ENCODE results near the gene PROKR2. TPM values are rescaled to one million over a fixed set of nuclear protein-coding genes. Genes with fewer than 3 reads are reported as not detected.

PROKR2 gene
- total and polyA plus RNA-seq, 2 experiments from 2014 or later, result not detected

- Histone ChIP-seq H3K27me3 (replicated peaks; ENCODE audit: insufficient read depth) (no peaks in the 10 kb centered on the region), H3K79me2 (ENCODE audit: insufficient read depth) (no peaks in the 10 kb centered on the region), H4K20me1 (ENCODE audit: insufficient read depth) (no peaks in the 10 kb centered on the region), H3K4me3 (no peak overlapping the region), H3F3A (ENCODE audit: insufficient read depth) (peaks cover 16% of the 10 kb centered on the region), H2AFZ (no peak overlapping the region), H3K9ac (no peak overlapping the region), H3K36me3 (ENCODE audit: low read depth) (no peaks in the 10 kb centered on the region), H3K4me2 (ENCODE audit: unreplicated experiment) (peak overlapping the region; percentile 7), H3K4me1 (ENCODE audit: insufficient read depth) (peaks cover 18% of the 10 kb centered on the region), H3K9me2 (ENCODE audit: insufficient read depth) (no peaks in the 10 kb centered on the region), H3K27ac (peak overlapping the region; percentile 47), H3K9me3 (ENCODE audit: low read depth) (no peaks in the 10 kb centered on the region)
- in situ Hi-C loops (cut with MboI), result no loop called here
- TF ChIP-seq EZH2 (IDR thresholded peaks at IDR 0.05; ENCODE audit: insufficient read depth, poor library complexity, severe bottlenecking) (no peak), EZH2phosphoT487 (IDR thresholded peaks at IDR 0.05; ENCODE audit: insufficient read depth, low read depth) (no peak)
- WGBS, 2 experiments (ENCODE audit: low coverage in 1 of 2, low lambda C conversion rate in 2 of 2, missing lambda C conversion rate in 2 of 2), result 40 to 62% methylated on average over 4 of the region's 4 CpGs
- DNase-seq, result peak; percentile 87
Measured at GRCh38 chr20:5353624-5354496, 37.1 kb upstream of the PROKR2 start.

GRCh38 chr20:5349448-5349847, 32.7 kb upstream of the PROKR2 start:
- no peak overlapping the region for H2AFZ ChIP-seq
- H3K4me1 ChIP-seq (ENCODE audit: insufficient read depth), result peaks cover 15% of the 10 kb centered on the region
- peaks cover 11% of the 10 kb centered on the region for H3F3A ChIP-seq (ENCODE audit: insufficient read depth)
- 71 to 75% methylated on average over 4 of the region's 4 CpGs for WGBS, 2 experiments (ENCODE audit: low coverage in 1 of 2, low lambda C conversion rate in 2 of 2, missing lambda C conversion rate in 2 of 2)
- in situ Hi-C loops (cut with MboI), result no loop called here
- H4K20me1 ChIP-seq (ENCODE audit: insufficient read depth), result no peaks in the 10 kb centered on the region
- H3K27me3 ChIP-seq (replicated peaks; ENCODE audit: insufficient read depth), result no peaks in the 10 kb centered on the region
- H3K9ac ChIP-seq, result no peak overlapping the region
- H3K9me2 ChIP-seq (ENCODE audit: insufficient read depth), result no peaks in the 10 kb centered on the region
- H3K36me3 ChIP-seq (ENCODE audit: low read depth), result no peaks in the 10 kb centered on the region
- peak; percentile 24 for DNase-seq
- no peak overlapping the region for H3K27ac ChIP-seq
- no peak for TF ChIP-seq EZH2phosphoT487 (IDR thresholded peaks at IDR 0.05; ENCODE audit: insufficient read depth, low read depth)
- TF ChIP-seq EZH2 (IDR thresholded peaks at IDR 0.05; ENCODE audit: insufficient read depth, poor library complexity, severe bottlenecking), result no peak
- no peaks in the 10 kb centered on the region for H3K9me3 ChIP-seq (ENCODE audit: low read depth)
- H3K79me2 ChIP-seq (ENCODE audit: insufficient read depth), result no peaks in the 10 kb centered on the region
- H3K4me2 ChIP-seq (ENCODE audit: unreplicated experiment), result no peak overlapping the region
- no peak overlapping the region for H3K4me3 ChIP-seq

GRCh38 chr20:5342021-5342420, 25.3 kb upstream of the PROKR2 start:
- no peaks in the 10 kb centered on the region for H3K36me3 ChIP-seq (ENCODE audit: low read depth)
- H3F3A ChIP-seq (ENCODE audit: insufficient read depth), result no peaks in the 10 kb centered on the region
- DNase-seq, result no peak
- TF ChIP-seq EZH2phosphoT487 (IDR thresholded peaks at IDR 0.05; ENCODE audit: insufficient read depth, low read depth), result no peak
- no peak for TF ChIP-seq EZH2 (IDR thresholded peaks at IDR 0.05; ENCODE audit: insufficient read depth, poor library complexity, severe bottlenecking)
- no peaks in the 10 kb centered on the region for H3K79me2 ChIP-seq (ENCODE audit: insufficient read depth)
- H3K4me3 ChIP-seq, result no peak overlapping the region
- no peaks in the 10 kb centered on the region for H3K9me2 ChIP-seq (ENCODE audit: insufficient read depth)
- H3K9me3 ChIP-seq (ENCODE audit: low read depth), result no peaks in the 10 kb centered on the region
- H3K4me1 ChIP-seq (ENCODE audit: insufficient read depth), result no peaks in the 10 kb centered on the region
- no peaks in the 10 kb centered on the region for H3K27me3 ChIP-seq (replicated peaks; ENCODE audit: insufficient read depth)
- H4K20me1 ChIP-seq (ENCODE audit: insufficient read depth), result no peaks in the 10 kb centered on the region
- in situ Hi-C loops (cut with MboI), result no loop called here
- H3K4me2 ChIP-seq (ENCODE audit: unreplicated experiment), result no peak overlapping the region
- no peak overlapping the region for H3K27ac ChIP-seq
- no peak overlapping the region for H3K9ac ChIP-seq
- H2AFZ ChIP-seq, result no peak overlapping the region
- WGBS, 2 experiments (ENCODE audit: low coverage in 1 of 2, low lambda C conversion rate in 2 of 2, missing lambda C conversion rate in 2 of 2), result 0 to 2% methylated on average over 4 of the region's 4 CpGs

GRCh38 chr20:5331340-5331739, 14.6 kb upstream of the PROKR2 start:
- Histone ChIP-seq H3F3A (ENCODE audit: insufficient read depth) (no peaks in the 10 kb centered on the region), H3K27ac (no peak overlapping the region), H3K79me2 (ENCODE audit: insufficient read depth) (no peaks in the 10 kb centered on the region), H3K4me2 (ENCODE audit: unreplicated experiment) (no peak overlapping the region), H3K9ac (no peak overlapping the region), H2AFZ (no peak overlapping the region), H3K36me3 (ENCODE audit: low read depth) (no peaks in the 10 kb centered on the region), H3K9me2 (ENCODE audit: insufficient read depth) (no peaks in the 10 kb centered on the region), H4K20me1 (ENCODE audit: insufficient read depth) (no peaks in the 10 kb centered on the region), H3K27me3 (replicated peaks; ENCODE audit: insufficient read depth) (peaks cover 25% of the 10 kb centered on the region), H3K9me3 (ENCODE audit: low read depth) (no peaks in the 10 kb centered on the region), H3K4me1 (ENCODE audit: insufficient read depth) (no peaks in the 10 kb centered on the region), H3K4me3 (no peak overlapping the region)
- no peak for DNase-seq
- TF ChIP-seq EZH2phosphoT487 (IDR thresholded peaks at IDR 0.05; ENCODE audit: insufficient read depth, low read depth) (no peak), EZH2 (IDR thresholded peaks at IDR 0.05; ENCODE audit: insufficient read depth, poor library complexity, severe bottlenecking) (no peak)
- WGBS, 2 experiments (ENCODE audit: low coverage in 1 of 2, low lambda C conversion rate in 2 of 2, missing lambda C conversion rate in 2 of 2), result 27 to 32% methylated on average over 3 of the region's 3 CpGs
- in situ Hi-C loops (cut with MboI), result no loop called here

All from GM23248 (cell line).